GM18499 (cell line): ENCODE results near the gene FAM240A.

Source experiments
- ATAC-seq: cut with Tn5 transposase; IDR thresholded peaks from one replicate; pipeline ENCODE4 v1.9.1; 2021; ENCODE audit warnings: moderate number of reproducible peaks; ENCODE audit not compliant: insufficient read depth, unreplicated experiment

FAM240A gene

DNA sequence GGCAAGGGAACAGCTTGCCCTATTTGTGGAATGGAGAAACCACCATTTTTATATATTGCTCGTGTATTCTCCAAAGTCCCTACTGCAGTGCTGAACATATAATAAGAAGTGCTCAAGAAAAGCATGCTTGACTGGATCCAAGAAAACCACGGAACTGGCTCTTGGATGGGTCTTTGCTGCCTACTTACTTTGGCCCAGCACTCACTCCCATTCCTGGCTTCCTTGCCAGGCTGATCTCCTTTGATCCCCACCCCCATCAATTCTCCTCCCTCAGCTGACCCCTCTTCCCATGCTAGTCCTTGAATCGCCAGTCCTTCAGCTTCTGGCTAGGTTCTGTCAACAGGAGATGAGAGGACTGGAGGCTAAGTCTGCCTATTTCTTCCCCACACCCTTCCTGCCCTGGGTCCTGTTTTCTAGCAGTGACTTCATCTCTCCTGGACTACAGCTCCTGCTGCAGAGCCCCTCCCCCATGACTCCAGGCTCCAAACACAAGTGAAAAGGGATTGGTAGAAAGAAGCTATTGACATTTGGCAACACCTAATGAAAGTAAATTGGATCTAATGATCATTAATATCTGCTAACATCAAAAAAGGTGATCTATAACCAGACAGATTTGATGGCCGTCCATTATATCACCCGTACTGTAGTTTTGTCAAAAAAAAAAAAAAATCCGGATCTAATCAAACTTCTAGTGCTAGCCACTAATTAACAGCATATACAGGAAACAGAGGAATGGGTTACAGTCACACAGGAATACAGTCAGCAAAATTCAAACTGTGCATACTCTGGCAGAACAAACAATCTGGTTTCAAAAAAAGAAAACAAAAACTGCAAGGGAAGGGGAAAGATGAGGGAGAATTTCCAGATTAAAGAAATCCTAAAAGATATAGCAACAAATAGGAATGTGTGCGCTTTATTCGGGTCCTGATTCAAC is 7.8 kb downstream of the FAM240A start:
- no peak for ATAC-seq

DNA sequence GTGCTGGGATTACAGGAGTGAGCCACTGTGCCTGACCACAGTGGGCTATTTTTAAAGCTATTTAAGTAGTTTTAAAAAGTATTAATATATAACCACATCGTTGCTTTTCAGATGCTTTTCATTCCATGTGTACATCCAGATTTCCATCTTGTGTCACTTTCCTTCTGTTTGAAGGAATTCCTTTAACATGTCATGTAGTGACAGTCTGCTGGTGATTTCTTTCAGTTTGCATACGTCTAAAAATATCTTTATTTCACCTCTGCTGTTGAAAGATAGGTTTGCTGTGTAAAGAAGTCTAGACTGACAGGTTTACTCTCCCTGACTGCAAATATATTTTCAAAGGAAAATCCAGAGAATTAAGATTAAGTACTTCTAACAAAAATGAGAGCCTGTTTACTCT is 12.2 kb downstream of the FAM240A start:
- ATAC-seq: no peak

DNA sequence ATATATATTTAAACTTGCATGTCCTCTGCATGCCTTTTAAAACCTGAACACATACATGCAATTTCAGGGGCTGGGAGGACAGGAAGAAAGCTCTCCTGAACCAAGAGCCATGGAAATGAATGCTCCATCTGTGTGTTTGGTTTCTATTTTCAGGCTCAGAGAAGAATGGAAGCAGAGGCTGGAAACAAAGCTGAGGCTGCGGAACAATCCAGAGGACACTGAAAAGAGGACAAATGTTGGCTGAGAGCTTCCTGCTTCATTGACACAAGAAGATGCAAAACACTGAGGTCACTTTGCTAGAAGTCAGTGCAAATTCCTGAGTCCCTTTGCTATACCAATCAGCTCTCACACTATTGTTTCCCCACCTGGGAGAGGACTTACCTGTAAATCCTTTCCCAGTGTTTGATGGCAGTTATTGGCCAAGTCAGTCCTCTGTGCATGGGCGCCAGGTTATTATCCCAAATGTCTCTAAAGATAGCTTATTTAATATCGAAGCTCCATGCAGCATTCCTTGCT is 12.7 kb downstream of the FAM240A start:
- ATAC-seq: no peak

DNA sequence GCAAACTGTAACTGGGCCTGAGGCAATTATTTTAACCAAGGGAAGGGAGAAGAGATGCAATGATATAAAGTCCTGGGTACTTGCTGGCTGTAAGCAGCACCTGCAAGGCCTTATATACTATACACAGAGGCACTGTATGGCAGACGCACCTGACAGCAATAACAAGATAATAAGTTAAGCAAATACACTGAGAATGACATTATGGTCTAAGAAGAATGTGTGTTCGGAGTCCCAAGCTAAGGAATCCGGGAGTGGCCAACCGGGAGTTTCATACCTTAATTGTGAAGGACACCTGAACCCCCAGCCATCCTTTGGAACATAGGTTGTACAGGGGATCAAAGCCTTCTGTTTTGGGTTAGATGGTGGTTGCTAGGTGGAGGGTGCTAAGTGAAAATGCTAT is 13.7 kb downstream of the FAM240A start:
- no peak for ATAC-seq

DNA sequence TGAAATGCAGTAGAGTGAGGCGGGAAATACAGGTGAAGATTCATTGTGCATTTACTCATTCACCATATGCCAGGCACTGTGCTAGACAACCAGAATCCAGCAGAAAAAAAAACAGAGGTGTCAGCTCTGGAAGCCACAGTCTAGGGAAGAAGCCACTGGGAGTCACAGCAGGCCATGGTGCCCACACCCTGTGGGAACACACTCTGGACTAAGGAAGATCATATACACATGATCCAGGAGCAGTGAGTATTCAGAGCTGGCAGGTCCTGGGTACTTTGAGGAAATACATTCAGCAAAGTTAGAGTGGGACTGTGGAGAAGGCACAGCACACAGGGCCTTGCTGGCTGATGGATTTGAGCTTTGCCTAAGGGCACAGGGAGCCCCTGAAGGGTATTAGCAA is 14.8 kb downstream of the FAM240A start:
- ATAC-seq: no peak

DNA sequence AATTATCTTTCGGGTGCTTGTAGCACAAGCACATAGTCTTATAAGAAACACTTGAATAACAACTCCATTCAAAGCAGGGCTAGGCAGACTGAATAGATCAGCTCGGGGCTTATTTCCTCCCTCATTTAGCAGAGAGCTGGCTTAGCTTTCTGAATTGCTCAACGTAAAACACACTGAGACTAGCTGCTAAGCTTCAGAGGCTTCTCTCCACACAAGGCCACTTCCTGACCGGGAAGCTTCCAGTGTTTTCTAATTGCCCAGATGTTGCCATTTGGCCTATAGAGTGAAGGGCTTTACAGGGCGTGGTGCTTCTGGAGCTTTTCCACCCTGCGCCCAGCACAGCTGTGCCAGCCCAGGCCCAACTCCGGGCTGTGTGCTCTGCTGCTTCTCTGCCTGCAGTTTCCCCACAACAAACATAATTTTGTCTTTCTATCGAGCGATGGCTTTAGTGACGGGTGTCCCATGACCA is 16.6 kb downstream of the FAM240A start:
- no peak for ATAC-seq

- ATAC-seq: no peak
Observed at GRCh38 chr3:46629551-46630517, 17.5 kb downstream of the FAM240A start.

DNA sequence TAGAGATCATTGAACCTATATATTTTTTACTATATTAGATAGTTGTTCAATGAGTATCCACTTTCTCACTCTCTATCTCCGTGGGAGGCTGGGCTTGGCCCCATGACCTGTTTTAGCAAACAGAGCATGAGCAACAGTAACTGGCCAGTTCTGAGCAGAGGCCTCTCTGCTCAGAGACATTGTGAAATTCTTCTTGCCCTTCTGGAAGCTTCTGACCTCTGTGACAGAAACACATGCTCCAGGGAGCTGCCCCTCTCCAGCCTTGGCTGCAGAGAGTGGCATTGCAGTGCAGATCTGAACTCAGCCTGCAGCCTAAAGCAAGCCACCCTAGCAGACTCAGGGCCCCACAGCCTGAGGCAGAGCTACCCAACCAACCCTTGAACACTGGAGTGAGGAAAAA is 20.5 kb downstream of the FAM240A start:
- no peak for ATAC-seq

- ATAC-seq: no peak
Observed at GRCh38 chr3:46634856-46635255, 22.5 kb downstream of the FAM240A start.

GRCh38 chr3:46639221-46639620 is 26.9 kb downstream of the FAM240A start:
- ATAC-seq: no peak

DNA sequence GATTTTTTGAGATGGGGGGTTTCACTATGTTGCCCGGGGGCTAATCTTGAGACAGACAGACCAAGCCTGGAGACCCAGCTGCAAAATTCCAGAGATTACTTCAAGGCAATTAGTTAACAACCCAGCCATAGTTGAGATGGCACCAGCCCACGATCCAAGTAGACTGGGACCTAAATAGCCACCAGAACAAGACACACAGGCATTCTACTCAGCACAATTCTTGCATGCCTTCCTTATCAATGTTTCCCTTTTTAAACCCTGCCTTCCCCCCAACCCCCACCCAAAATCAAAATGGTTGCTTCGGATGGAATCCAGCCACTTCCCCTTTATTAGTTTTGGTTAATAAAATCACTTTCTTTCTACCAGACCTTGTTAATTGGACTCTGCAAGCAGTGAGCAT is 28.6 kb downstream of the FAM240A start:
- ATAC-seq: no peak

- no peak for ATAC-seq
Observed at GRCh38 chr3:46642971-46643370, 30.6 kb downstream of the FAM240A start.

- no peak for ATAC-seq
Observed at GRCh38 chr3:46643701-46644100, 31.4 kb downstream of the FAM240A start.

GRCh38 chr3:46646700-46647099 is 34.4 kb downstream of the FAM240A start:
- no peak for ATAC-seq

GRCh38 chr3:46648096-46648495 is 35.8 kb downstream of the FAM240A start:
- no peak for ATAC-seq

DNA sequence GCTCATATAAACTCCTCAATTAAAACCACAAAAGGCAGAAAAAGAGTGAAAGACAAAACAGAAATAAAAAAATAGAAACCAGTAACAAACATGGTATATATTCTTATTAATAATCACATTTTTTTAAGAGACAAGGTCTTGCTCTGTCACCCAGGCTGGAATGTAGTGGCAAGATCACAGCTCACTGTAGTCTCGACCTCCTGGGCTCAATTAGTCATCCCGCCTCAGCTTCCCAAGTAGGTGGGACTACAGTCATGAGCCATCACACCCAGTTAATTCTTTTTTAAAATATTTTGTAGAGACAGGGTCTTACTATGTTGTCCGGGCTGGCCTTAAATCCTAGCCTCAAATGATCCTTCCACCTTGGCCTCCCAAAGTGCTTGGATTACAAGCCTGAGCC is 37.1 kb downstream of the FAM240A start:
- no peak for ATAC-seq

DNA sequence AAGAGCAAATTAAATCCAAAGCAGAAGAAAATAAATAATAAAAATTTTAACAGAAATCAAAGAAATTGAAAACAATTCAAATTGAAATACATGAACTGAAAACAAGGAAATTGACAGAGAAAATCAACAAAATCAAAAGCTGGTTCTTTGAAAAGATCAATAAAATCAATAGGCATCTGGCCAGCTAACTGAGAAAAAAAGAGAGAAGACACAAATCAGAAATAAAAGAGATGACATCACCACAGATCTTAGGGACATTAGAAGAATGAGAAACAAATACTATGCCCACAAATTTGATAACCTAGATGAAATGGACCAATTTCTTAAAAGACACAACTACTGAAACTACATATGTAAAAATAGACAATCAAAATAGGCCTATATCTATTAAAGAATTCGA is 38.8 kb downstream of the FAM240A start:
- no peak for ATAC-seq

DNA sequence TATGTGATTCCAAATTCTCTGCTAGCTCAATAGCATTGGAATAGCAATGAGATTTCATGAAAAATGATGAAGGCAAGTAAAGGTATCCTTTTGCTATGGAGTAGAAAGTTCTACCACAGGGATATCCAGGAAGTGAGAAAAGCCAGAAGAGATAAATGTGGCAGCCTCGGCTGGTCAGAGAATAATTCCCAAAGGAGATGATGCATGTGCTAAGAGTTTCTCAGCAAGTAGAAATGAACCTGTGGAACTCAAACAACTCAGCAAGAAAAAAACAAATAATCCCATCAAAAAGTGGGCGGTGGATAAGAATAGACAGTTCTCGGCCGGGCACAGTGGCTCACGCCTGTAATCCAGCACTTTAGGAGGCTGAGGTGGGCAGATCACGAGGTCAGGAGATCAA is 42.9 kb downstream of the FAM240A start:
- no peak for ATAC-seq

DNA sequence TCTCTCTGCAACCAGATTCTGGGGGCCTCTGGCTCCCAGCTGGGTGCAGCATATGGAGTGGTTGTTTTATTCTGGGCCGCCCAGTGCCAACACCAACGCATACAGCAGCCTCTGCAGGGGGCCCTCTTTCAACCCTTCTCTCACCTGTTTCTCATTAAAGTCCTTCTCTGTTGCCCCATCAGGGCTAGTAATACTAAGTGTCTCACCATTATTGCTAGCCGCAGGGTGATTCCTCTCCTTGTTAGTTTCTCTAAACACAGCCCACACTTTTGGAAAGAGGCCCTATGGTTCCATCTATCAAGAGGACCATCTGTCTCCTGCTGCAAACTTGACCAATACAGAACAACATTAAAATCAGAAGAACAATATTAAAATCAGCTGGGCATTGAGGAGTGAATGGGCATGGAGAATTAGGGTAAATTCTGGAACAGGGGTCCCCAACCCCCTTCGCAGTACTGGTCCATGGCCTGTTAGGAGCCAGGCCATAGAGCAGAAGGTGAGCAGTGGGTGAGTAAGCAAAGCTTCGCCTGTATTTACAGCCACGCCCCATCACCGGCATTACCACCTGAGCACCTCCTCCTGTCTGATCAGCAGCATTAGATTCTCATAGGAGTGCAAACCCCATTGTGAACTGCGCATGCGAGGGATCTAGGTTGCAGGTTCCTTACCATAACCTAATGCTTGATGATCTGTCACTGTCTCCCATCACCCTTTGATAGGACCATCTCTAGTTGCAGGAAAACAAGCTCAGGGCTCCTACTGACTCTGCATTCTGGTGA is 44.6 kb downstream of the FAM240A start:
- ATAC-seq: no peak

GRCh38 chr3:46659285-46659684 is 47.0 kb downstream of the FAM240A start:
- ATAC-seq: no peak
